T-helper 1 cell treated with Interleukin-12 subunit alpha and Interleukin-12 subunit beta and Interleukin-4 antibody, amounts not matched to agents 30 μg/mL and 1 μg/mL, for 36 hours (primary cell): ENCODE data around the gene FKBP1B.
"Not testable (repeated sequence)": the region's sequence is repeated elsewhere in the genome, so short reads cannot be mapped to it uniquely, and the experiment has no call there.

ENCODE experiments used
- H3K27ac Mint-ChIP-seq: one replicate; pipeline ENCODE4 v1.8.0; 2021; ENCODE audit warnings: mild to moderate bottlenecking, mixed read lengths
- H3K27me3 Mint-ChIP-seq: one replicate; pipeline ENCODE4 v1.8.0; 2021; ENCODE audit warnings: low read depth, mixed read lengths
- H3K36me3 Mint-ChIP-seq: one replicate; pipeline ENCODE4 v1.8.0; 2021; ENCODE audit warnings: low read depth, mixed read lengths
- H3K4me1 Mint-ChIP-seq: one replicate; pipeline ENCODE4 v1.8.0; 2021; ENCODE audit warnings: low read depth, mixed read lengths
- H3K4me3 Mint-ChIP-seq: one replicate; pipeline ENCODE4 v1.8.0; 2021; ENCODE audit warnings: mild to moderate bottlenecking, moderate library complexity, mixed read lengths
- H3K9me3 Mint-ChIP-seq: one replicate; pipeline ENCODE4 v1.8.0; 2021; ENCODE audit warnings: mixed read lengths

Gene FKBP1B

DNA sequence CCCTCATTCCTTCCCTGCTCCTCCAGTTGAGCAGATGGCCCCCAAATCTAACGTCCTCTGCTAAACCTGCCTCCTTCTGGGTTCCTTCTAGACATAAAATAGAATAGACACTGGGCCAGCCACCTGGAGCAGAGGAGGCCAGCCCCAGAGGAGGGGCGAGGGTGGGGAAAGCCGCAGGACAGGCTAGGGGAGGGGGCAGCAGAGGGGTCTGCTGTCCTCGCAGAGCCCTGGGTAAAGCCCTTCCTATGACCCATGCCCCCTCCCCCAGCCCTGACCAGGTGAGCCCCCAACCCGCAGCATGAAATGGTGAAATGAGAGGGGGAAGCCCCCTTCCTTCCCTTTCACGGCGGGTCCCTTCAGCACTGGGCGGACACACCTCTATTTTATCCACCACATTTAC lies 31.8 kb upstream of the FKBP1B start:
- Mint-ChIP-seq H3K4me3 (no peak overlapping the region), H3K27me3 (peaks cover 8% of the 10 kb centered on the region), H3K36me3 (no peaks in the 10 kb centered on the region), H3K9me3 (no peaks in the 10 kb centered on the region), H3K4me1 (no peaks in the 10 kb centered on the region), H3K27ac (no peak overlapping the region)

DNA sequence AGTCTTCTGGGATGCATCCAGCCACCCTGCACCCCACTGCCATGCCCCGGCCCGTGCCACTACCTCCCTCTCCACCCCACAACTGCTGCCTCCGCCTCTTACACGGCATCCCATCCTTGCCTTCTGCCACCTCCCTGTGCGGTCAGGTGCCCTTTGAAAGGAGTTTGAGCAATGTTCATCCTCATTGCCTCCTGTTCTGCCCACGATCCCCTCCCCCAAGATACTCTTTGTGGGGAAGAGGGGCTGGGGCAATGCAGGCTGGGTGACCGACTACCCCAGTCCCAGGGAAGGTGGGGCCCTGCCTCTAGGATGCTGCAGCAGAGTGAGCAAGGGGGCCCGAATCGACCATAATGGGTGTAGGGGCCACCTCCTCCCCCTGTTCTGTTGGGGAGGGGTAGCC lies 31.3 kb upstream of the FKBP1B start:
- Mint-ChIP-seq H3K27ac (no peak overlapping the region), H3K9me3 (no peaks in the 10 kb centered on the region), H3K4me3 (no peak overlapping the region), H3K36me3 (no peaks in the 10 kb centered on the region), H3K4me1 (no peaks in the 10 kb centered on the region), H3K27me3 (peaks cover 4% of the 10 kb centered on the region)

GRCh38 chr2:24019729-24020128 lies 29.8 kb upstream of the FKBP1B start:
- H3K4me3 Mint-ChIP-seq, result no peak overlapping the region
- no peaks in the 10 kb centered on the region for H3K4me1 Mint-ChIP-seq
- H3K36me3 Mint-ChIP-seq, result peaks cover 1% of the 10 kb centered on the region
- no peak overlapping the region for H3K27ac Mint-ChIP-seq
- H3K9me3 Mint-ChIP-seq, result no peaks in the 10 kb centered on the region
- H3K27me3 Mint-ChIP-seq, result no peaks in the 10 kb centered on the region

- Mint-ChIP-seq H3K4me1 (no peaks in the 10 kb centered on the region), H3K9me3 (no peaks in the 10 kb centered on the region), H3K27ac (no peak overlapping the region), H3K27me3 (no peaks in the 10 kb centered on the region), H3K36me3 (peaks cover 1% of the 10 kb centered on the region), H3K4me3 (no peak overlapping the region)
Measured at GRCh38 chr2:24020244-24020643, 29.3 kb upstream of the FKBP1B start.

- Mint-ChIP-seq H3K9me3 (no peaks in the 10 kb centered on the region), H3K4me3 (no peak overlapping the region), H3K27ac (no peak overlapping the region), H3K4me1 (no peaks in the 10 kb centered on the region), H3K36me3 (peaks cover 1% of the 10 kb centered on the region), H3K27me3 (no peaks in the 10 kb centered on the region)
Measured at GRCh38 chr2:24021122-24021998, 28.2 kb upstream of the FKBP1B start.

- no peak overlapping the region for H3K4me3 Mint-ChIP-seq
- no peaks in the 10 kb centered on the region for H3K27me3 Mint-ChIP-seq
- H3K4me1 Mint-ChIP-seq, result no peaks in the 10 kb centered on the region
- no peaks in the 10 kb centered on the region for H3K9me3 Mint-ChIP-seq
- no peak overlapping the region for H3K27ac Mint-ChIP-seq
- H3K36me3 Mint-ChIP-seq, result peaks cover 1% of the 10 kb centered on the region
Measured at GRCh38 chr2:24022324-24022974, 27.1 kb upstream of the FKBP1B start.

DNA sequence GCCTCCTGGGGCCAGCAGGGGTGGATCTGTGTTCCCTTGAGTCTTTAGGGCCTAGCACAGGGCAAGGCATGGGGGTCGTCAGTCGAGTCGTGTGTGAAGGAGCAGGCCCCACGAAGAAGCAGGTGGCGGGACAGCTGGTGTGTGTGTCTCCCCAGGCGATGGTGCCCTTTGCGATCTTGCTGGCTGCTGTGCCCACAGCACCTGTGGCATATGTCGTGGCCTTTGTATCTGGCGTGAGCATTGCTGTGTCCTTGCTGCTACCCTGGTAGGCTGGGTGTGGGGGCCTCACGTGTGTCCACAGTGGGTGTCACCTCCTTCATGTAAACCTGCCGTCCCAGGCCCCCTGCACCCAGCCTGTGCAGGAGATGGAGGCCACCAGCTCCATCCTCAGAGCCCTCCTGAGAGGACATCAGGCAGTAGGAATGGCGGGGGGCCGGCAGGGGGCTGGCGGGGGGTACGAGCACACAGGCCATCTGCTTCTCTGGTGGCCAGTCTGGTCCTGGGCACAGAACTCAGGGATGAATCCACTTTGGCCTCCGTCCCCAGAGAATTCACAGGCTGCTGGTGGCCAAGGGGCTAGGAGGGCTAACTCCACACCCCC lies 26.5 kb upstream of the FKBP1B start:
- Mint-ChIP-seq H3K4me3 (no peak overlapping the region), H3K9me3 (no peaks in the 10 kb centered on the region), H3K4me1 (no peaks in the 10 kb centered on the region), H3K27me3 (no peaks in the 10 kb centered on the region), H3K36me3 (peaks cover 1% of the 10 kb centered on the region), H3K27ac (no peak overlapping the region)

GRCh38 chr2:24024018-24024417 lies 25.5 kb upstream of the FKBP1B start:
- Mint-ChIP-seq H3K4me3 (no peak overlapping the region), H3K27me3 (no peaks in the 10 kb centered on the region), H3K4me1 (no peaks in the 10 kb centered on the region), H3K9me3 (no peaks in the 10 kb centered on the region), H3K27ac (no peak overlapping the region), H3K36me3 (peaks cover 1% of the 10 kb centered on the region)

DNA sequence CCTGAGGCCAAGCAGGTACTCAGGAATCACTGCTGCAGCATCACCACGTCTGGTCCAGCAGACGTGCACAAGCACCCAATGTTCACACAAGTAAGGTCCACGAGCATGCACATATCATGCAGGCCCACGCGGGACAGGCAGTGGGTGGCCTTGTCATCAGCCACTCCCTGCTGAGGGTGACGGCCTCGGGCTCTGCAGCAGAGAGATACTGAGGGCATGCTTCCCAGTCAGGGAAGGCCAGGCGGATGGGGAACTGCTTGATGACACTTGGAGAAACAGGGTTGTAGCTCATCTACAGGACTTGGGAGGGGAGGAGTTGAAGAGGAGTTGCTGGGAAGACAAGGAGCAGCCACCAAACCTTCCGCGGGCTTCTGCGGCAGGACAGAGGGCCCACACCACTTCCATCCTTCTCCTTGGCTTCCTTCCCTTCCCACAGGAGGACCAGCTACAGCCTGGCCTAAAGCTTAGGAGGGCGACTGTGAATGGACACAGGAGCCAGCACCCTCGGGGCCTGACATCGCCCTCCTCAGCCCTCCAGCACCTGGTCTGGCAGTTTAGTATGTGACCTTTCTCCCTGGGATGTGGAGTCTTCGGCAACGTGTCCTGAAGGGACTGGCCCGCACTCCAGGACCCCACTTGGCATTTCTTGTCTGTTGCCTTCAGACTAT lies 24.4 kb upstream of the FKBP1B start:
- Mint-ChIP-seq H3K4me3 (no peak overlapping the region), H3K36me3 (peaks cover 7% of the 10 kb centered on the region), H3K27ac (no peak overlapping the region), H3K27me3 (no peaks in the 10 kb centered on the region), H3K9me3 (no peaks in the 10 kb centered on the region), H3K4me1 (no peaks in the 10 kb centered on the region)

GRCh38 chr2:24026233-24026632 lies 23.3 kb upstream of the FKBP1B start:
- peaks cover 14% of the 10 kb centered on the region for H3K36me3 Mint-ChIP-seq
- H3K4me3 Mint-ChIP-seq, result no peak overlapping the region
- H3K27me3 Mint-ChIP-seq, result no peaks in the 10 kb centered on the region
- no peaks in the 10 kb centered on the region for H3K4me1 Mint-ChIP-seq
- no peaks in the 10 kb centered on the region for H3K9me3 Mint-ChIP-seq
- no peak overlapping the region for H3K27ac Mint-ChIP-seq

GRCh38 chr2:24038786-24039499 lies 10.6 kb upstream of the FKBP1B start:
- Mint-ChIP-seq H3K36me3 (peaks cover 16% of the 10 kb centered on the region), H3K27me3 (no peaks in the 10 kb centered on the region), H3K27ac (no peak overlapping the region), H3K4me3 (no peak overlapping the region), H3K9me3 (no peaks in the 10 kb centered on the region), H3K4me1 (peaks cover 8% of the 10 kb centered on the region)

GRCh38 chr2:24040511-24040910 lies 9.0 kb upstream of the FKBP1B start:
- H3K9me3 Mint-ChIP-seq, result no peaks in the 10 kb centered on the region
- H3K27ac Mint-ChIP-seq, result no peak overlapping the region
- no peaks in the 10 kb centered on the region for H3K27me3 Mint-ChIP-seq
- no peak overlapping the region for H3K4me3 Mint-ChIP-seq
- peaks cover 10% of the 10 kb centered on the region for H3K4me1 Mint-ChIP-seq
- H3K36me3 Mint-ChIP-seq, result peaks cover 16% of the 10 kb centered on the region

- H3K9me3 Mint-ChIP-seq, H3K27me3 Mint-ChIP-seq, H3K27ac Mint-ChIP-seq, H3K4me3 Mint-ChIP-seq, H3K36me3 Mint-ChIP-seq: not testable (repeated sequence)
- H3K4me1 Mint-ChIP-seq, result peaks cover 22% of the 10 kb centered on the region
Measured at GRCh38 chr2:24043133-24043532, 6.4 kb upstream of the FKBP1B start.
